Mucosa of descending colon (tissue), 3 donors: ENCODE data around the gene DUOXA1. TPM values are rescaled to one million over a fixed set of nuclear protein-coding genes. Genes with fewer than 3 reads are reported as not detected.

Experiments used
- ATAC-seq: fragments of 200-7000 bp; cut with Tn5 transposase; one replicate; pipeline ENCODE4 v1.9.1; 2020; ENCODE audit warnings: mild to moderate bottlenecking, moderate library complexity
- DNase-seq, 3 donors: peaks; one replicate each; pipeline ENCODE4 v3.0.0-alpha.2; 2020
- H3K36me3 ChIP-seq: fragments of 200-600 bp; one replicate; pipeline ENCODE4 v1.8.0; 2021; ENCODE audit warnings: low read depth, mild to moderate bottlenecking
- H3K4me1 ChIP-seq: fragments of 200-600 bp; one replicate; pipeline ENCODE4 v1.8.0; 2021; ENCODE audit warnings: low read depth, mild to moderate bottlenecking
- H3K4me3 ChIP-seq: fragments of 200-600 bp; one replicate; pipeline ENCODE4 v1.8.0; 2021; ENCODE audit warnings: mild to moderate bottlenecking
- H3K9me3 ChIP-seq: fragments of 200-600 bp; one replicate; pipeline ENCODE4 v1.8.0; 2021; ENCODE audit warnings: mild to moderate bottlenecking
- intact Hi-C, 2 donors: fragments of 100-400 bp; cut with DNase I in 1 of 2; cut with micrococcal nuclease in 1 of 2; formaldehyde crosslinking; loops; one replicate each; pipeline versions ENCODE4 v1.11.0 to v1.11.1; 2022; cut with DNase I, micrococcal nuclease
- total RNA-seq, 3 donors: library from RNA; stranded (reverse); fragmentation: NEBNext Ultra II Directional in 2 of 3; extraction: Animal tissue kit (Norgen Biotek cat#: 25700) in 2 of 3; gene quantifications; one replicate each; pipeline versions ENCODE4 v1.2.1 to v1.2.4, GENCODE V29; 2021 to 2023
- TF ChIP-seq, protein P1 (sequence below): fragments of 200-600 bp; IDR thresholded peaks from one replicate; pipeline ENCODE4 v1.8.0; 2022; ENCODE audit warnings: antibody characterized with exemption, mild to moderate bottlenecking
- donor health status: DM: no; HTN: no; CAD: no; lungs with moderate emphysema.
- donor health status: DM: no; HTN: no; CAD: no.
- donor health status: DM: no; HTN: yes; CAD: no.

DUOXA1 gene
- total RNA-seq, 3 donors from 2014 or later, result 0.29 to 1.6 (median 1.6) TPM

DNA sequence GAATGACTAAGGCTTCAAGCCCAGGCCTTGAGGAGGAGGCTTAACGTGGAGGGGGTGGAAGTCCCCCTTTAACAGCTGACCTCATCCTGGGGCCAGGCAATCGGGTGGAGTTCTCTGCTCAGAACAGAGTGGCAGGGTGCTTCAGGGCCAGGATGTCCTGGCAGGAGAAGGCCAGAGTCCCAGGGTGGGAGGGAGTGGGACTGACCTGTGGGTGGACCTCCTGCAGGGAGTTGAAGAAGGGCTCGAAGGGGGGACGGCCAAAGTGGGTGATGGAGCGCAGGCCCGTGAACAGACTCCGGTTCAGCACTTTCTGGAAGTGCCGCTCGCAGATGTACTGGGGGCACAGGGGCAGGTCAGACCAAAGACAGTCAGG lies 35.3 kb downstream of the DUOXA1 start:
- TF ChIP-seq, protein P1, sequence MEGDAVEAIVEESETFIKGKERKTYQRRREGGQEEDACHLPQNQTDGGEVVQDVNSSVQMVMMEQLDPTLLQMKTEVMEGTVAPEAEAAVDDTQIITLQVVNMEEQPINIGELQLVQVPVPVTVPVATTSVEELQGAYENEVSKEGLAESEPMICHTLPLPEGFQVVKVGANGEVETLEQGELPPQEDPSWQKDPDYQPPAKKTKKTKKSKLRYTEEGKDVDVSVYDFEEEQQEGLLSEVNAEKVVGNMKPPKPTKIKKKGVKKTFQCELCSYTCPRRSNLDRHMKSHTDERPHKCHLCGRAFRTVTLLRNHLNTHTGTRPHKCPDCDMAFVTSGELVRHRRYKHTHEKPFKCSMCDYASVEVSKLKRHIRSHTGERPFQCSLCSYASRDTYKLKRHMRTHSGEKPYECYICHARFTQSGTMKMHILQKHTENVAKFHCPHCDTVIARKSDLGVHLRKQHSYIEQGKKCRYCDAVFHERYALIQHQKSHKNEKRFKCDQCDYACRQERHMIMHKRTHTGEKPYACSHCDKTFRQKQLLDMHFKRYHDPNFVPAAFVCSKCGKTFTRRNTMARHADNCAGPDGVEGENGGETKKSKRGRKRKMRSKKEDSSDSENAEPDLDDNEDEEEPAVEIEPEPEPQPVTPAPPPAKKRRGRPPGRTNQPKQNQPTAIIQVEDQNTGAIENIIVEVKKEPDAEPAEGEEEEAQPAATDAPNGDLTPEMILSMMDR, result no peak
- Histone ChIP-seq H3K4me1 (no peaks in the 10 kb centered on the region), H3K4me3 (no peak overlapping the region), H3K36me3 (no peaks in the 10 kb centered on the region), H3K9me3 (no peaks in the 10 kb centered on the region)
- intact Hi-C loops, result no loop called here
- ATAC-seq (no peak), DNase-seq (no peak)

DNA sequence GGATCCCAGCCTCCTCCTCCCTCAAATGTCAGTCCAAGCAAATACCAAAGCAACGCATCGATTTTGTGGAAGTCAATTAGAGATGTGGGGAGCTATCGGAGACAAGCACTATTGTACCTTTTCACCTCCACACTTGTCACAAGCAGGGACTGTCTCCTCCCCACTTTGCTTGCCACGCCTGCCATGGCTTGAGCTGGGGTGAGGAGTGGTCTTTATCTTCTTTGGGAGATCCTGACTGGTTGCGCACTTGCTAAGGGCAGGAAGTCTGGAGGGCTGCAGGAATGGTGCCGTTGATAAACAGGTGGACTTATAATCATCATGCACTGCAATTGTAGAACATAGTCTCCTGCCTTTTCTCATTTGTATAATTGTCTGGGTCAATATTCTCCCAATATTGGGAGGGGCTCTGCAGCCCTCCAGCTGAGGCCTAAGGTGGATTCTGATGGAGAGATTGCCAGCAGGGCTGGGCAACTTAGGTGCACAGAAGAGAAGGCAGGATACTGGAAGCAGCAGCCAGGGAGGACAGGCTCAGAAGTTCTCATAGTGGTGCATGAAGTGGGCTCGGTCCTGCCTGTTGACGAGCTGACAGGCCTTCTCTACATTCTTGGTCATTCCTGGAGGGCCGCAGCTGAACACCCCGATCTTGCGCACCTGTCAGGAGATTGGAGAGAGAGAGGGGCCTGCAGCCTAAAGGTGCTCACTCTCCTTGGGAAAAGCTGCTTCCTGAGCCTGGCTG lies 35.9 kb downstream of the DUOXA1 start:
- Histone ChIP-seq H3K4me3 (no peak overlapping the region), H3K9me3 (no peaks in the 10 kb centered on the region), H3K36me3 (no peaks in the 10 kb centered on the region), H3K4me1 (no peaks in the 10 kb centered on the region)
- TF ChIP-seq, protein P1, result no peak
- intact Hi-C loops, result no loop called here
- DNase-seq, result no peak
- ATAC-seq, result no peak

DNA sequence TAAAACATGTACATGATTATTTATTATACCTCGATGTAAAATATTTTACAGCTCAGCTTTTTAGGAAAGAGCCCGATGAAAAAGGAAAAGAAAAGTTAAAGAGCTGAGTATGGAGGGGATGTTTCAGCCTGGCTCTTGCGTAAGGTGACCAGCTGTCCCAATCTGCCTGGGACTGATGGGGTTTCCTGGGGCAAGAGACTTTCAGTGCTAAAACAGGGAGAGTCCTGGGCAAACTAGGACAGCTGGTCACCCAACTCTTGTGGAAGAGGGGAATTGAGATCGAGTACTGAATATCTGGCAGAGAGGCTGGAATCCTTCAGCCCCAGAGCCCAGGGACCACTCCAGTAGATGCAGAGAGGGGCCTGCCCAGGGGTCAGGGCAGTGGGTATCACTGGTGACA lies 36.7 kb downstream of the DUOXA1 start:
- H3K36me3 ChIP-seq, result no peaks in the 10 kb centered on the region
- H3K4me1 ChIP-seq, result no peaks in the 10 kb centered on the region
- intact Hi-C loops, result no loop called here
- TF ChIP-seq, protein P1, result no peak
- no peak for ATAC-seq
- DNase-seq, result no peak
- no peak overlapping the region for H3K4me3 ChIP-seq
- no peaks in the 10 kb centered on the region for H3K9me3 ChIP-seq

DNA sequence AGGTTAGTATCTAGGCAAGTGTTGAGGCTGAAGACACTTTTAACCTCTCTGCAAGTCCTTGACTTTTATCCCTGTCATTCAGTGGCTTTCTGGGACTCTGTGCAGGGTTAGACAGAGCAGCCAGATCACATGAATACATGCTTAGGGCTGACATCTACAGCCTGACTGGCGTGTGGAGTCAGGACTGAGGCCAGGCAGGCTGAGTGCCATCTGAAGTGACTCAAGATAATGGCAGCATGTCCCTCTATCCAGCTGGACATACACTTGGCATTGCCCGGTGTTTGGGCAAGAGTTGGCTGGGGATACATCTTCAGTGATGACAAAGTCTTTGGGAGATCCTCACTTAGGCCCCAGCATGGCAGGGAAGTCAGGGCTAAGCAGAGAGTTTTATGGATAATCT lies 38.1 kb downstream of the DUOXA1 start:
- DNase-seq (no peak), ATAC-seq (peak; percentile 15)
- H3K9me3 ChIP-seq, result no peaks in the 10 kb centered on the region

DNA sequence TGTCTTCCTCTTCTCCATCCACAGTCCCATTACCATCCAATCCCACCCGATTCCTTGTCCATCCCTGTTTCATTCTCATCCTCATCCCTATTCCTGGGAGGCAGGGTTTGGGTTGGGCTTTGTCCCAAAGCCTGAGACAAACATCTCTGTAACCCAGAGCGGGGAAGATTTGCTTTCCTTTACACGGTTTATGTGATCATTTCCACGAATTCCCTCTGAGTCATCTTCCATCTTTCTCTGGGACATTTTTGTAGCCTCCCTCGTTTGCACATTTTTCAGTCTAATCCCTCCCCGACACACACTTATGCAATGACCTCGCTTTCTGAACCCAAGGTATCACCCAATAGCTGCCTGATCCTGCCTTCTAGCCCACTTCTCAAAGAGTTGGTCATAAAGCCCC lies 38.5 kb downstream of the DUOXA1 start:
- no peaks in the 10 kb centered on the region for H3K9me3 ChIP-seq
- TF ChIP-seq, protein P1, result no peak
- H3K4me1 ChIP-seq, result no peaks in the 10 kb centered on the region
- intact Hi-C loops, result no loop called here
- no peaks in the 10 kb centered on the region for H3K36me3 ChIP-seq
- peak; percentile 42 for ATAC-seq
- DNase-seq, result no peak
- H3K4me3 ChIP-seq, result no peak overlapping the region

More for the DNA sequence above, 38.1 kb downstream of the DUOXA1 start:
- intact Hi-C loops, result no loop called here
- H3K4me3 ChIP-seq, result no peak overlapping the region
- TF ChIP-seq, protein P1, result no peak
- H3K4me1 ChIP-seq, result no peaks in the 10 kb centered on the region
- H3K36me3 ChIP-seq, result no peaks in the 10 kb centered on the region
